ENCODE data around the gene MZB1. TPM values are rescaled to one million over a fixed set of nuclear protein-coding genes. Genes with fewer than 3 reads are reported as not detected.
"Not testable (repeated sequence)": the region's sequence is repeated elsewhere in the genome, so short reads cannot be mapped to it uniquely, and the experiment has no call there.

The MZB1 gene
- total RNA-seq, 1 donor from 2014 or later, result not detected

GRCh38 chr5:139410993-139411828 is 21.5 kb upstream of the MZB1 start:
- no peaks in the 10 kb centered on the region for H3K27me3 Mint-ChIP-seq (ENCODE audit: unreplicated experiment)

GRCh38 chr5:139410121-139410992 is 20.6 kb upstream of the MZB1 start:
- H3K27ac Mint-ChIP-seq (ENCODE audit: unreplicated experiment), result no peak overlapping the region
- DNase-seq, result no peak
- no peaks in the 10 kb centered on the region for H3K27me3 Mint-ChIP-seq (ENCODE audit: unreplicated experiment)
- H3K4me1 Mint-ChIP-seq (ENCODE audit: low read depth, unreplicated experiment), result no peaks in the 10 kb centered on the region
- H3K4me3 Mint-ChIP-seq (ENCODE audit: unreplicated experiment), result no peak overlapping the region
- TF ChIP-seq CTCF (IDR thresholded peaks at IDR 0.05; ENCODE audit: partially characterized antibody, unreplicated experiment), result no peak
- peaks cover 5% of the 10 kb centered on the region for H3K36me3 Mint-ChIP-seq (ENCODE audit: unreplicated experiment)
- no peaks in the 10 kb centered on the region for H3K9me3 Mint-ChIP-seq (ENCODE audit: unreplicated experiment)

More at GRCh38 chr5:139410993-139411828, 21.5 kb upstream of the MZB1 start:
- H3K4me1 Mint-ChIP-seq (ENCODE audit: low read depth, unreplicated experiment), result no peaks in the 10 kb centered on the region
- TF ChIP-seq CTCF (IDR thresholded peaks at IDR 0.05; ENCODE audit: partially characterized antibody, unreplicated experiment), result no peak
- H3K27ac Mint-ChIP-seq (ENCODE audit: unreplicated experiment), result no peak overlapping the region
- no peak overlapping the region for H3K4me3 Mint-ChIP-seq (ENCODE audit: unreplicated experiment)
- no peaks in the 10 kb centered on the region for H3K9me3 Mint-ChIP-seq (ENCODE audit: unreplicated experiment)
- no peak for DNase-seq
- peaks cover 5% of the 10 kb centered on the region for H3K36me3 Mint-ChIP-seq (ENCODE audit: unreplicated experiment)

DNA sequence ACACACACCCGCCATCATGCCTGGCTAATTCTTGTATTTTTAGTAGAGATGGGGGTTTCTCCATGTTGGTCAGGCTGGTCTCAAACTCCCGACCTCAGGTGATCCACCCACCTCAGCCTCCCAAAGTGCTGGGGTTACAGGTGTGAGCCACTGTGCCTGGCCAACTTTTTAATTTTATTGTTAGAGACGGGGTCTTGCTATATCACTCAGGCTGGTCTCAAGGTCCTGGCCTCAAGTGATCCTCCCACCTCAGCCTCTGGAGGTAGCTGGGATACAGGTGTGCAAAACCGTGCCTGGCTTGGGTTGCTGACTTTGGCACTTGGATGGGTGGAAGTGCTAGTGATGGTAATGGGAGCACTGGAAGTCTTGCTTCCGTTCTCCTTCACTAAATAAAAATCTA is 19.4 kb upstream of the MZB1 start:
- DNase-seq; H3K27me3 Mint-ChIP-seq (ENCODE audit: unreplicated experiment); H3K36me3 Mint-ChIP-seq (ENCODE audit: unreplicated experiment); H3K4me1 Mint-ChIP-seq (ENCODE audit: low read depth, unreplicated experiment); H3K4me3 Mint-ChIP-seq (ENCODE audit: unreplicated experiment); H3K27ac Mint-ChIP-seq (ENCODE audit: unreplicated experiment); H3K9me3 Mint-ChIP-seq (ENCODE audit: unreplicated experiment): not testable (repeated sequence)

GRCh38 chr5:139408191-139408590 is 18.5 kb upstream of the MZB1 start:
- H3K27me3 Mint-ChIP-seq (ENCODE audit: unreplicated experiment), result no peaks in the 10 kb centered on the region
- no peak for TF ChIP-seq CTCF (IDR thresholded peaks at IDR 0.05; ENCODE audit: partially characterized antibody, unreplicated experiment)
- peaks cover 3% of the 10 kb centered on the region for H3K4me1 Mint-ChIP-seq (ENCODE audit: low read depth, unreplicated experiment)
- no peak for DNase-seq
- no peak overlapping the region for H3K27ac Mint-ChIP-seq (ENCODE audit: unreplicated experiment)
- H3K9me3 Mint-ChIP-seq (ENCODE audit: unreplicated experiment), result peaks cover 1% of the 10 kb centered on the region
- no peak overlapping the region for H3K4me3 Mint-ChIP-seq (ENCODE audit: unreplicated experiment)
- no peaks in the 10 kb centered on the region for H3K36me3 Mint-ChIP-seq (ENCODE audit: unreplicated experiment)

GRCh38 chr5:139407517-139407916 is 17.8 kb upstream of the MZB1 start:
- Mint-ChIP-seq H3K27ac (ENCODE audit: unreplicated experiment) (no peak overlapping the region), H3K9me3 (ENCODE audit: unreplicated experiment) (peaks cover 3% of the 10 kb centered on the region), H3K4me1 (ENCODE audit: low read depth, unreplicated experiment) (peaks cover 3% of the 10 kb centered on the region), H3K27me3 (ENCODE audit: unreplicated experiment) (no peaks in the 10 kb centered on the region), H3K4me3 (ENCODE audit: unreplicated experiment) (no peak overlapping the region), H3K36me3 (ENCODE audit: unreplicated experiment) (no peaks in the 10 kb centered on the region)
- no peak for TF ChIP-seq CTCF (IDR thresholded peaks at IDR 0.05; ENCODE audit: partially characterized antibody, unreplicated experiment)
- DNase-seq, result no peak

Data from glutamatergic neuron (in vitro differentiated cells).